ENCODE data around the gene RIPOR2.

GRCh38 chr6:24927277-24927955 lies 8.3 kb downstream of the RIPOR2 start:
- no peak for TF ChIP-seq CTCF (IDR thresholded peaks at IDR 0.05)
- TF ChIP-seq ZFX (IDR thresholded peaks at IDR 0.05; ENCODE audit: borderline replicate concordance): no peak

Data from 22Rv1 (cell line).